Testis (tissue), 3 donors: ENCODE results near the gene JCHAIN. TPM values are rescaled to one million over a fixed set of nuclear protein-coding genes. Genes with fewer than 3 reads are reported as not detected.

Source experiments
- DNase-seq: peaks from one replicate; pipeline ENCODE4 v3.0.0-alpha.2; 2019
- H3K27ac ChIP-seq, 2 donors: fragments of 200-600 bp; sonication (generic); one replicate each; pipeline ENCODE4 v1.5.1; 2019
- H3K27me3 ChIP-seq: fragments of 200-600 bp; sonication (generic); one replicate; pipeline ENCODE4 v1.5.1; 2019
- H3K36me3 ChIP-seq: fragments of 200-600 bp; sonication (generic); one replicate; pipeline ENCODE4 v1.5.1; 2017; ENCODE audit warnings: low read depth; ENCODE audit errors: missing control alignments
- H3K4me1 ChIP-seq: fragments of 200-600 bp; sonication (generic); one replicate; pipeline ENCODE4 v1.5.1; 2019
- H3K4me3 ChIP-seq, 2 donors: fragments of 200-600 bp; sonication (generic); one replicate each; pipeline ENCODE4 v1.5.1; 2017 to 2019
- H3K9me3 ChIP-seq: fragments of 200-600 bp; sonication (generic); one replicate; pipeline ENCODE4 v1.5.1; 2017
- CTCF ChIP-seq, 3 experiments: fragments of 450-650 bp in 2 of 3; fragments of 200-600 bp in 1 of 3; sonication (generic) in 1 of 3; IDR thresholded peaks; one replicate each; pipeline ENCODE4 v1.5.1; 2016 to 2019; ENCODE audit warnings: antibody characterized with exemption in 3 of 3, mild to moderate bottlenecking in 2 of 3, moderate library complexity in 1 of 3
- POLR2A ChIP-seq: fragments of 450-650 bp; IDR thresholded peaks from one replicate; pipeline ENCODE4 v1.6.1; 2017; ENCODE audit warnings: antibody characterized with exemption, mild to moderate bottlenecking, moderate library complexity
- WGBS, 2 donors: methylation state at CpG; one replicate each; pipeline ENCODE4 v1.1.5; 2018; 5-methylcytosine and 5-hydroxymethylcytosine counted together
- intact Hi-C: fragments of 100-400 bp; cut with DNase I; formaldehyde crosslinking; loops from one replicate; pipeline ENCODE4 v1.15.1; 2023; ENCODE audit warnings: low total_unique reads
- polyA plus RNA-seq: library from polyadenylated mRNA; stranded (reverse); fragments of 350-450 nt; fragmentation: Illumina TruSeq; extraction: RNeasy Lipid Tissue Mini Kit (QIAGEN cat#74804); gene quantifications from one replicate; pipeline ENCODE4 v1.2.3, GENCODE V29; 2014; ENCODE audit warnings: low read depth, low replicate concordance; ENCODE audit not compliant: insufficient read depth
- total RNA-seq, 2 donors: library from RNA; depleted of rRNA; stranded (reverse); fragments of >200 nt; gene quantifications; one replicate each; pipeline ENCODE4 v1.2.3, GENCODE V29; 2016

The JCHAIN gene
- total and polyA plus RNA-seq, 3 donors from 2014 or later = 0.99 to 34.0 TPM; not detected in 1

- intact Hi-C loops = no loop called here
- no peaks in the 10 kb centered on the region for H3K36me3 ChIP-seq
- no peaks in the 10 kb centered on the region for H3K9me3 ChIP-seq
- H3K4me3 ChIP-seq = no peak overlapping the region
- no peaks in the 10 kb centered on the region for H3K27me3 ChIP-seq
- no peak for DNase-seq
- 94 to 97% methylated on average over 1 of the region's 1 CpG for WGBS, 2 donors
- H3K27ac ChIP-seq = no peak overlapping the region
- no peak for TF ChIP-seq POLR2A
- no peak for TF ChIP-seq CTCF (IDR thresholded peaks at IDR 0.05)
- H3K4me1 ChIP-seq = no peaks in the 10 kb centered on the region
Measured at GRCh38 chr4:70629469-70630090, 36.7 kb downstream of the JCHAIN start.

GRCh38 chr4:70628444-70628843 lies 37.9 kb downstream of the JCHAIN start, which contains the start of gene ENAM:
TSS of gene ENAM (plus strand) at chr4:70628744. CDS start at chr4:70629501, 757 bp downstream.
- intact Hi-C loops = no loop called here
- 88 to 89% methylated on average over 2 of the region's 2 CpGs for WGBS, 2 donors
- Histone ChIP-seq H3K27me3 (no peaks in the 10 kb centered on the region), H3K36me3 (no peaks in the 10 kb centered on the region), H3K4me1 (no peaks in the 10 kb centered on the region), H3K27ac (no peak within 1 kb of the TSS), H3K9me3 (no peaks in the 10 kb centered on the region), H3K4me3 (no peak within 1 kb of the TSS)
- TF ChIP-seq CTCF (IDR thresholded peaks at IDR 0.05) (no peak), POLR2A (no peak)
- no peak for DNase-seq

- no peak overlapping the region for H3K27ac ChIP-seq
- intact Hi-C loops = no loop called here
- H3K36me3 ChIP-seq = no peaks in the 10 kb centered on the region
- 62 to 63% methylated on average over 1 of the region's 1 CpG for WGBS, 2 donors
- no peak for DNase-seq
- no peaks in the 10 kb centered on the region for H3K9me3 ChIP-seq
- H3K27me3 ChIP-seq = no peaks in the 10 kb centered on the region
- H3K4me1 ChIP-seq = no peaks in the 10 kb centered on the region
- no peak for TF ChIP-seq CTCF (IDR thresholded peaks at IDR 0.05)
- TF ChIP-seq POLR2A = no peak
- H3K4me3 ChIP-seq = no peak overlapping the region
Measured at GRCh38 chr4:70627620-70628019, 38.7 kb downstream of the JCHAIN start.

GRCh38 chr4:70624226-70624793 lies 42.0 kb downstream of the JCHAIN start:
- WGBS, 2 donors = 63 to 70% methylated on average over 1 of the region's 1 CpG
- TF ChIP-seq CTCF (IDR thresholded peaks at IDR 0.05) (no peak), POLR2A (no peak)
- DNase-seq = no peak
- H3K4me1 ChIP-seq = no peaks in the 10 kb centered on the region
- no peaks in the 10 kb centered on the region for H3K9me3 ChIP-seq
- no peaks in the 10 kb centered on the region for H3K27me3 ChIP-seq
- H3K27ac ChIP-seq = no peak overlapping the region
- no peak overlapping the region for H3K4me3 ChIP-seq
- H3K36me3 ChIP-seq = no peaks in the 10 kb centered on the region
- intact Hi-C loops = no loop called here

- WGBS, 2 donors = 85 to 92% methylated on average over 3 of the region's 3 CpGs
- no peak overlapping the region for H3K27ac ChIP-seq
- no peak overlapping the region for H3K4me3 ChIP-seq
- no peak for DNase-seq
- H3K36me3 ChIP-seq = no peaks in the 10 kb centered on the region
- intact Hi-C loops = no loop called here
- H3K27me3 ChIP-seq = no peaks in the 10 kb centered on the region
- H3K9me3 ChIP-seq = no peaks in the 10 kb centered on the region
- TF ChIP-seq POLR2A (no peak), CTCF (IDR thresholded peaks at IDR 0.05) (no peak)
- no peaks in the 10 kb centered on the region for H3K4me1 ChIP-seq
Measured at GRCh38 chr4:70623323-70623722, 43.0 kb downstream of the JCHAIN start.
